ENCODE measurements around the gene MYL4.

Gene MYL4

DNA sequence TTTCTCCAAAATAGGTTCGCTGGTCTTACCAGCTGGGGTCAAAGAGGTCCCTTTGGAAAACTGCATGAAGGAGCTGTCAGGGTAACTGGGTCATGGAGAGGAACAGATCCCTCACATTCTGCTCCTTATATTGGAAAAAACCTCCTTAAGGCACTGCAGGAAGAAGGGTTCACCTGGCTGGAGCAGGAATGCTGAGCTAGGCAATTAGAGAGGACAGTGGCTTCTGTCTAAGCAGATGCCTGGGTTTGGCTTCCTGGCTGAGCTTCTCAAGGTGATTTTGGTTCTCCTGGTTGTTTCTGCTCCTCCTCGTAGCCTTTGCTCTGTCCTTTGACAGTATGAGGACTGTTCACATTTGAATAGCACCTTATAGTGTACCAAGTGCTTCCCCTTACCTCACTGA lies 64.1 kb downstream of the MYL4 start:
- no peak for DNase-seq (ENCODE audit: low read depth)

Data from activated T-cell treated with anti-CD3 and anti-CD28 coated beads for 48 hours (primary cell).